ENCODE results near the gene GXYLT2. TPM values are rescaled to one million over a fixed set of nuclear protein-coding genes. Genes with fewer than 3 reads are reported as not detected.

The GXYLT2 gene
- total and polyA plus RNA-seq, 2 of the 13 experiments (the other 11 are each of a cell fraction or from before 2014, with no cell fraction given), result 4.3 to 6.9 TPM

- no peak for TF ChIP-seq AHDC1 (CRISPR knock-in tag; IDR thresholded peaks at IDR 0.05; ENCODE audit: borderline replicate concordance)
- peak; percentile 83 for TF ChIP-seq POLR2G (IDR thresholded peaks at IDR 0.05; ENCODE audit: low read depth, low read length)
- peak; percentile 85 for TF ChIP-seq POLR2AphosphoS5 (IDR thresholded peaks at IDR 0.05; ENCODE audit: low read depth, low read length)
- TF ChIP-seq ZNF317 (CRISPR knock-in tag; IDR thresholded peaks at IDR 0.05), result no peak; the same call in 1 of the 2 replicates
- TF ChIP-seq ZNF883 (CRISPR knock-in tag; IDR thresholded peaks at IDR 0.05; ENCODE audit: not compliant biosample characterization), result peak; percentile 77
- peak; percentile 98 for TF ChIP-seq TFDP2 (CRISPR knock-in tag; IDR thresholded peaks at IDR 0.05)
- peak; percentile 47; the same call in 1 of the 2 replicates for TF ChIP-seq RXRB (CRISPR knock-in tag; IDR thresholded peaks at IDR 0.05; ENCODE audit: borderline replicate concordance)
- peak; percentile 68 for TF ChIP-seq HOXA5 (CRISPR knock-in tag; IDR thresholded peaks at IDR 0.05)
- no peak for TF ChIP-seq PHF21A (CRISPR knock-in tag; IDR thresholded peaks at IDR 0.05)
- TF ChIP-seq ZMYM4 (CRISPR knock-in tag; IDR thresholded peaks at IDR 0.05), result peak; percentile 86
- TF ChIP-seq IKZF1 (IDR thresholded peaks at IDR 0.05), result no peak
- no peak for TF ChIP-seq TCF7L2 (IDR thresholded peaks at IDR 0.05; ENCODE audit: low read depth, low read length)
- TF ChIP-seq ZNF547 (CRISPR knock-in tag; IDR thresholded peaks at IDR 0.05), result peak; percentile 74; the same call in 1 of the 2 replicates
- peak; percentile 83; the same call in 1 of the 2 replicates for TF ChIP-seq ZNF232 (CRISPR knock-in tag; IDR thresholded peaks at IDR 0.05; ENCODE audit: borderline replicate concordance)
- no peak for TF ChIP-seq HMG20A (CRISPR knock-in tag; IDR thresholded peaks at IDR 0.05; ENCODE audit: borderline replicate concordance)
- TF ChIP-seq MTF2 (CRISPR knock-in tag; IDR thresholded peaks at IDR 0.05; ENCODE audit: borderline replicate concordance), result no peak
- TF ChIP-seq, protein P1, sequence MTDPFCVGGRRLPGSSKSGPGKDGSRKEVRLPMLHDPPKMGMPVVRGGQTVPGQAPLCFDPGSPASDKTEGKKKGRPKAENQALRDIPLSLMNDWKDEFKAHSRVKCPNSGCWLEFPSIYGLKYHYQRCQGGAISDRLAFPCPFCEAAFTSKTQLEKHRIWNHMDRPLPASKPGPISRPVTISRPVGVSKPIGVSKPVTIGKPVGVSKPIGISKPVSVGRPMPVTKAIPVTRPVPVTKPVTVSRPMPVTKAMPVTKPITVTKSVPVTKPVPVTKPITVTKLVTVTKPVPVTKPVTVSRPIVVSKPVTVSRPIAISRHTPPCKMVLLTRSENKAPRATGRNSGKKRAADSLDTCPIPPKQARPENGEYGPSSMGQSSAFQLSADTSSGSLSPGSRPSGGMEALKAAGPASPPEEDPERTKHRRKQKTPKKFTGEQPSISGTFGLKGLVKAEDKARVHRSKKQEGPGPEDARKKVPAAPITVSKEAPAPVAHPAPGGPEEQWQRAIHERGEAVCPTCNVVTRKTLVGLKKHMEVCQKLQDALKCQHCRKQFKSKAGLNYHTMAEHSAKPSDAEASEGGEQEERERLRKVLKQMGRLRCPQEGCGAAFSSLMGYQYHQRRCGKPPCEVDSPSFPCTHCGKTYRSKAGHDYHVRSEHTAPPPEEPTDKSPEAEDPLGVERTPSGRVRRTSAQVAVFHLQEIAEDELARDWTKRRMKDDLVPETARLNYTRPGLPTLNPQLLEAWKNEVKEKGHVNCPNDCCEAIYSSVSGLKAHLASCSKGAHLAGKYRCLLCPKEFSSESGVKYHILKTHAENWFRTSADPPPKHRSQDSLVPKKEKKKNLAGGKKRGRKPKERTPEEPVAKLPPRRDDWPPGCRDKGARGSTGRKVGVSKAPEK (CRISPR knock-in tag; IDR thresholded peaks at IDR 0.05; ENCODE audit: borderline replicate concordance), result peak; percentile 47; the same call in 1 of the 2 replicates
- peak; percentile 44 for TF ChIP-seq ZBTB20 (CRISPR knock-in tag; IDR thresholded peaks at IDR 0.05; ENCODE audit: borderline replicate concordance, low read depth)
- TF ChIP-seq ZNF205 (CRISPR knock-in tag; IDR thresholded peaks at IDR 0.05), result peak; percentile 72; the same call in 1 of the 2 replicates
- TF ChIP-seq ZFP37 (CRISPR knock-in tag; IDR thresholded peaks at IDR 0.05; ENCODE audit: borderline replicate concordance), result peak; percentile 89; the same call in 1 of the 2 replicates
Measured at GRCh38 chr3:72847751-72848702, 39.8 kb upstream of the GXYLT2 start, which contains the start of gene SHQ1 (continued).

Measured in HepG2 (cell line).